H1 (cell line): Measurements from ENCODE around the gene CYP1A1. TPM values are rescaled to one million over a fixed set of nuclear protein-coding genes. Genes with fewer than 3 reads are reported as not detected.
A peak's percentile ranks its signal among the peaks of the same experiment; 100 is the strongest.

ENCODE experiments used
- CTCF ChIA-PET: fragments of 300-600 bp; sonication (Branson Sonifier 250); formaldehyde crosslinking; loops from one replicate; lab custom pipeline; 2021; ENCODE audit not compliant: partially characterized antibody; lab: Charles Lee
- POLR2A ChIA-PET: fragments of 300-600 bp; sonication (Branson Sonifier 250); formaldehyde crosslinking; loops from one replicate; lab custom pipeline; 2021; ENCODE audit warnings: inconsistent platforms; ENCODE audit not compliant: partially characterized antibody; lab: Charles Lee
- DNase-seq, 2 experiments: peaks; one replicate each; pipeline versions ENCODE4 v3.0.0 to v3.0.0-alpha.2; 2010 to 2022; ENCODE audit warnings: low spot score in 2 of 2, low read depth in 1 of 2, mixed read lengths in 1 of 2
- FAIRE-seq: peaks from 2 replicates; lab custom pipeline; 2011; peaks lifted over from hg19 to GRCh38; lab: Jason Lieb, UNC
- H2AFZ ChIP-seq: 2 replicates; pipeline ENCODE4 v1.8.1; 2012; ENCODE audit warnings: low read length, inconsistent platforms
- H2AK5ac ChIP-seq: 2 replicates; pipeline ENCODE4 v1.6.1; 2013; ENCODE audit warnings: low read depth, low read length
- H2BK120ac ChIP-seq: replicated peaks from 2 replicates; pipeline ENCODE3; 2013; ENCODE audit warnings: low read depth, low read length, inconsistent platforms
- H2BK12ac ChIP-seq: 2 replicates; pipeline ENCODE4 v1.6.1; 2013; ENCODE audit warnings: low read depth, low read length
- H2BK15ac ChIP-seq: 2 replicates; pipeline ENCODE4 v1.6.1; 2013; ENCODE audit warnings: low read length
- H2BK20ac ChIP-seq: 2 replicates; pipeline ENCODE4 v1.6.1; 2013; ENCODE audit warnings: low read length
- H2BK5ac ChIP-seq: 2 replicates; pipeline ENCODE4 v1.6.1; 2013; ENCODE audit warnings: low read depth, low read length
- H3K14ac ChIP-seq: 2 replicates; pipeline ENCODE4 v1.6.1; 2013; ENCODE audit warnings: inconsistent platforms; ENCODE audit not compliant: insufficient read length
- H3K18ac ChIP-seq: 2 replicates; pipeline ENCODE4 v1.6.1; 2013; ENCODE audit warnings: low read length; ENCODE audit errors: extremely low read depth
- H3K23ac ChIP-seq: 2 replicates; pipeline ENCODE4 v1.6.1; 2013; ENCODE audit warnings: inconsistent platforms; ENCODE audit not compliant: insufficient read length
- H3K23me2 ChIP-seq: 2 replicates; pipeline ENCODE4 v1.6.1; 2013; ENCODE audit warnings: low read depth, low read length
- H3K27ac ChIP-seq: 2 replicates; pipeline ENCODE4 v1.6.1; 2011; ENCODE audit warnings: low read depth, low read length, inconsistent platforms
- H3K27me3 ChIP-seq, 4 experiments: replicated peaks in 1 of 4; 1 replicate in 1 of 4; 2 replicates in 3 of 4; pipeline versions ENCODE4 v1.6.1 to v1.8.1; 2011 to 2013; ENCODE audit warnings: low read length in 3 of 4, mild to moderate bottlenecking in 3 of 4, inconsistent platforms in 2 of 4, mixed read lengths in 2 of 4, moderate library complexity in 1 of 4; ENCODE audit not compliant: control insufficient read depth in 3 of 4, insufficient read depth in 3 of 4; ENCODE audit errors: extremely low read depth in 1 of 4
- H3K36me3 ChIP-seq, 4 experiments: 2 replicates each; pipeline versions ENCODE4 v1.6.1 to v1.8.1; 2011 to 2013; ENCODE audit warnings: mild to moderate bottlenecking in 4 of 4, low read length in 3 of 4, moderate library complexity in 2 of 4, control low read depth in 1 of 4, inconsistent platforms in 1 of 4; ENCODE audit not compliant: insufficient read depth in 4 of 4, control insufficient read depth in 2 of 4
- H3K4ac ChIP-seq: replicated peaks from 2 replicates; pipeline ENCODE3; 2013; ENCODE audit warnings: low read length, low read depth, mixed read lengths, inconsistent platforms; ENCODE audit not compliant: insufficient read length
- H3K4me1 ChIP-seq, 4 experiments: replicated peaks in 1 of 4; 1 replicate in 1 of 4; 2 replicates in 3 of 4; pipeline versions ENCODE4 v1.6.1 to v1.8.1; 2011 to 2013; ENCODE audit warnings: low read length in 3 of 4, inconsistent platforms in 2 of 4, mixed read lengths in 1 of 4; ENCODE audit not compliant: insufficient read depth in 4 of 4, control insufficient read depth in 3 of 4
- H3K4me2 ChIP-seq, 2 experiments: 2 replicates each; pipeline versions ENCODE4 v1.6.1 to v1.8.1; 2011 to 2013; ENCODE audit warnings: low read depth in 2 of 2, low read length in 2 of 2, control low read depth in 1 of 2, inconsistent platforms in 1 of 2, mild to moderate bottlenecking in 1 of 2; ENCODE audit not compliant: insufficient read depth in 1 of 2
- H3K4me3 ChIP-seq, 4 experiments: fragments of 200-600, 300-600 bp in 1 of 4; sonication (generic), shearing (Covaris generic), sonication (Bioruptor Twin) in 1 of 4; 2 replicates each; pipeline versions ENCODE4 v1.5.1 to v1.8.1; 2011 to 2016; ENCODE audit warnings: low read length in 4 of 4, low read depth in 3 of 4, control low read depth in 2 of 4, inconsistent platforms in 2 of 4, mild to moderate bottlenecking in 2 of 4, mixed read lengths in 1 of 4, moderate library complexity in 1 of 4; ENCODE audit not compliant: insufficient read depth in 2 of 4; ENCODE audit errors: extremely low read depth in 1 of 4
- H3K56ac ChIP-seq: replicated peaks from 2 replicates; pipeline ENCODE3; 2013; ENCODE audit warnings: low read depth, mild to moderate bottlenecking, mixed read lengths, low read length, inconsistent platforms; ENCODE audit not compliant: insufficient read length
- H3K79me1 ChIP-seq: 2 replicates; pipeline ENCODE4 v1.6.1; 2013; ENCODE audit warnings: low read depth, low read length, control low read depth
- H3K79me2 ChIP-seq, 2 experiments: 2 replicates each; pipeline versions ENCODE4 v1.6.1 to v1.8.1; 2012 to 2013; ENCODE audit warnings: low read length in 2 of 2, mild to moderate bottlenecking in 2 of 2, inconsistent platforms in 1 of 2; ENCODE audit not compliant: insufficient read depth in 2 of 2, control insufficient read depth in 1 of 2
- H3K9ac ChIP-seq, 4 experiments: replicated peaks in 1 of 4; 1 replicate in 1 of 4; 2 replicates in 3 of 4; pipeline versions ENCODE4 v1.6.1 to v1.8.1; 2011 to 2013; ENCODE audit warnings: low read depth in 3 of 4, low read length in 3 of 4, control low read depth in 2 of 4, mild to moderate bottlenecking in 2 of 4, moderate library complexity in 2 of 4, inconsistent platforms in 1 of 4; ENCODE audit errors: extremely low read depth in 1 of 4
- H3K9me3 ChIP-seq, 2 experiments: 2 replicates each; pipeline versions ENCODE4 v1.6.1 to v1.8.1; 2012 to 2013; ENCODE audit warnings: mild to moderate bottlenecking in 2 of 2, moderate library complexity in 2 of 2, control low read depth in 1 of 2, inconsistent platforms in 1 of 2, low read depth in 1 of 2, low read length in 1 of 2, mixed read lengths in 1 of 2; ENCODE audit not compliant: insufficient read depth in 2 of 2
- H4K20me1 ChIP-seq, 2 experiments: replicated peaks in 1 of 2; 2 replicates each; pipeline versions ENCODE3 to v1.8.1; 2011 to 2013; ENCODE audit warnings: inconsistent platforms in 2 of 2, low read length in 2 of 2, mild to moderate bottlenecking in 1 of 2; ENCODE audit not compliant: insufficient read depth in 2 of 2, control insufficient read depth in 1 of 2
- H4K5ac ChIP-seq: 2 replicates; pipeline ENCODE4 v1.6.1; 2013; ENCODE audit warnings: low read length, low read depth, mixed read lengths, inconsistent platforms; ENCODE audit not compliant: insufficient read length
- H4K8ac ChIP-seq: 2 replicates; pipeline ENCODE4 v1.8.0; 2013; ENCODE audit warnings: mild to moderate bottlenecking, moderate library complexity, low read length, inconsistent platforms; ENCODE audit not compliant: insufficient read depth; ENCODE audit errors: extremely low read depth
- H4K91ac ChIP-seq: replicated peaks from 2 replicates; pipeline ENCODE3; 2013; ENCODE audit warnings: low read length, mixed read lengths, inconsistent platforms; ENCODE audit not compliant: insufficient read length
- CHD1 ChIP-seq: IDR thresholded peaks from 2 replicates; pipeline ENCODE4 v1.6.1; 2012; ENCODE audit warnings: low read depth, low read length, improper control_type of control experiment
- CTCF ChIP-seq, 3 experiments: IDR thresholded peaks; 1 replicate in 2 of 3; 2 replicates in 1 of 3; pipeline versions ENCODE4 v1.5.1 to v1.6.1; 2011; ENCODE audit warnings: low read length in 3 of 3, mild to moderate bottlenecking in 3 of 3, inconsistent platforms in 2 of 3, low read depth in 1 of 3, moderate library complexity in 1 of 3; ENCODE audit not compliant: insufficient read depth in 1 of 3; ENCODE audit errors: control extremely low read depth in 1 of 3
- PHF8 ChIP-seq: fragments of 200-600 bp; sonication (generic); conservative IDR thresholded peaks from 2 replicates; pipeline ENCODE4 v1.7.1; 2012; ENCODE audit warnings: low read depth, mild to moderate bottlenecking, inconsistent platforms, low read length, moderate library complexity
- RAD21 ChIP-seq, 2 experiments: IDR thresholded peaks in 1 of 2; conservative IDR thresholded peaks in 1 of 2; 2 replicates each; pipeline ENCODE4 v1.6.1; 2011; ENCODE audit warnings: low read depth in 2 of 2, low read length in 2 of 2, improper control_type of control experiment in 1 of 2, inconsistent platforms in 1 of 2, mild to moderate bottlenecking in 1 of 2, moderate library complexity in 1 of 2
- RBBP5 ChIP-seq: IDR thresholded peaks from 2 replicates; pipeline ENCODE4 v1.7.1; 2012; ENCODE audit warnings: low read depth, mild to moderate bottlenecking, inconsistent platforms, low read length, moderate library complexity, borderline replicate concordance
- ZNF274 ChIP-seq: IDR thresholded peaks from 2 replicates; pipeline ENCODE4 v1.7.0; 2012; ENCODE audit warnings: low read length, borderline replicate concordance; ENCODE audit errors: extremely low read depth
- WGBS, 2 experiments: shearing (Covaris generic) in 1 of 2; methylation state at CpG; one replicate each; pipeline versions ENCODE4 v1.1.6 to v1.1.7; 2013 to 2015; ENCODE audit warnings: low lambda C conversion rate in 2 of 2, mixed read lengths in 2 of 2, inconsistent platforms in 1 of 2, low coverage in 1 of 2, missing lambda C conversion rate in 1 of 2; ENCODE audit not compliant: insufficient replicate concordance in 2 of 2, insufficient coverage in 1 of 2, insufficient read length in 1 of 2; ENCODE audit errors: extremely low coverage in 1 of 2, missing lambda C conversion rate in 1 of 2; 5-methylcytosine and 5-hydroxymethylcytosine counted together
- polyA plus RNA-seq, 7 experiments: library from polyadenylated mRNA; depleted of rRNA in 3 of 7; stranded (reverse) in 5 of 7; unstranded in 2 of 7; fragments of >200 nt in 5 of 7; fragments of 200-250 nt in 2 of 7; gene quantifications; 1 replicate in 5 of 7; 2 replicates in 1 of 7; 4 replicates in 1 of 7; pipeline versions ENCODE4 v1.2.1 to v1.2.3, GENCODE V29; 2011 to 2013; ENCODE audit warnings: missing spikeins in 2 of 7, mixed read lengths in 2 of 7
- total RNA-seq: library from RNA; stranded (reverse); fragmentation: NEBNext Ultra II Directional; extraction: Animal tissue kit (Norgen Biotek cat#: 25700); gene quantifications from 2 replicates; pipeline ENCODE4 v1.2.1, GENCODE V29; 2021
- TF ChIP-seq, protein P1 (sequence below): IDR thresholded peaks from 2 replicates; pipeline ENCODE4 v1.6.1; 2012; ENCODE audit warnings: inconsistent platforms
- TF ChIP-seq, protein P2 (sequence below): IDR thresholded peaks from 2 replicates; pipeline ENCODE4 v1.6.1; 2012; ENCODE audit warnings: inconsistent platforms

Gene CYP1A1
- total and polyA plus RNA-seq, 2 of the 8 experiments (the other 6 are each of a cell fraction or from before 2014, with no cell fraction given) = 0.32 to 0.35 TPM

DNA sequence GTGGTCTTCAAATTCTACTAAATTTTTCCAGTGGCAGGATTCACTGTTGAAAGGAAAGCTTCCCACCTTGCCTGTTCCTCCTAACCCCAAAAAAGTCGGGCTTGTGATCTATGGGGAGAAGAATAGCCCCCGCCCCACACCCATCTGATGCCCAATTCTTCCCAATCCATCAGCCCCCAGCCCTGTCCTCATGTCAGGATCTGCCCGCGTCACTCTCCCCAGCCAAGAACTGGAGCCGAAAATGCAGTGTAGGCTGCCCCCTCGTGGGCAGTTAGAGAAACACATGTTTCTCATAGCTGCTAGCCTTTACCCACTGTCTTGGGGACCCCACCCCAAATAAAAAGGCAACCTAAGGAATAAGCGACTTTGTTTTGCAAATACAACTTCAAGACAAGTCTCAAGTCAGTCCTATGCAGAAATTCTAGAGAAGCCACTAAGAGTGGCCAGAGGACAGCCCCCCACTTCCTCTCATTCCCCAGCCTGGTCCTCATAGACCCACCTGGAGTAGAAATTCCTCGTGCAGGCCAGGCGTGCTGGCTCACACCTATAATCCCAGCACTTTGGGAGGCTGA lies 43.5 kb upstream of the CYP1A1 start:
- CTCF ChIA-PET = interaction anchor here (0.8 to 53.7 kb wide), 51 partner anchors 10 to 485 kb away, joined by 3 to 1439 read pairs (median 5); partner anchors contain the start of genes CLK3, CPLX3, CSK and CYP11A1
- Histone ChIP-seq H3K27me3 (no peaks in the 10 kb centered on the region), H3K4ac (no peak overlapping the region), H3K9ac (no peak overlapping the region), H3K27ac (no peak overlapping the region), H3K23me2 (no peaks in the 10 kb centered on the region), H3K79me1 (no peaks in the 10 kb centered on the region), H2BK15ac (no peak overlapping the region), H2BK5ac (no peak overlapping the region), H4K5ac (no peak overlapping the region), H4K8ac (no peak overlapping the region), H4K91ac (no peak overlapping the region), H3K23ac (no peak overlapping the region), H3K18ac (no peak overlapping the region), H2BK120ac (no peak overlapping the region), H3K4me2 (peak overlapping the region in 1 of 2 experiments; percentile 58; a peak in 3 of 4 replicates), H2BK12ac (no peak overlapping the region), H4K20me1 (peaks cover 0 to 2% of the 10 kb centered on the region in 2 experiments), H3K4me1 (peaks cover 0 to 10% (median 0%) of the 10 kb centered on the region in 4 experiments; a peak in 4 of 7 replicates), H2AFZ (peak overlapping the region; percentile 87; the same call in 1 of the 2 replicates), H3K4me3 (peak overlapping the region in 1 of 4 experiments; percentile 40; a peak in 1 of 8 replicates), H3K14ac (no peak overlapping the region), H3K9me3 (no peaks in the 10 kb centered on the region), H3K79me2 (no peaks in the 10 kb centered on the region), H2AK5ac (no peak overlapping the region), H3K56ac (no peak overlapping the region), H2BK20ac (no peak overlapping the region), H3K36me3 (no peaks in the 10 kb centered on the region)
- WGBS, 2 experiments = 23% methylated on average over 9 of the region's 9 CpGs; no CpG with 5 or more reads in 1 of the 2 experiments
- peak; percentile 95 for FAIRE-seq
- POLR2A ChIA-PET = interaction anchor here (0.7 to 6.0 kb wide), 15 partner anchors 9 to 146 kb away, joined by 3 to 82 read pairs (median 4); no protein-coding TSS in a partner anchor
- DNase-seq = peak in 1 of 2 experiments; percentile 82
- TF ChIP-seq ZNF274 (no peak), CTCF (IDR thresholded peaks at IDR 0.05; ENCODE audit: control extremely low read depth in 1 of 3, insufficient read depth in 1 of 3, low read depth in 1 of 3, low read length in 3 of 3) (peak; percentile 67 to 92 (median 83)), PHF8 (no peak), RAD21 (IDR thresholded peaks at IDR 0.05 in 1 of 2, conservative IDR thresholded peaks at IDR 0.05 in 1 of 2; ENCODE audit: low read depth in 2 of 2, low read length in 2 of 2) (peak; percentile 88 to 93), CHD1 (no peak), RBBP5 (no peak)
- TF ChIP-seq, protein P1, sequence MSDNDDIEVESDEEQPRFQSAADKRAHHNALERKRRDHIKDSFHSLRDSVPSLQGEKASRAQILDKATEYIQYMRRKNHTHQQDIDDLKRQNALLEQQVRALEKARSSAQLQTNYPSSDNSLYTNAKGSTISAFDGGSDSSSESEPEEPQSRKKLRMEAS = peak; percentile 47; the same call in 1 of the 2 replicates
- TF ChIP-seq, protein P2, sequence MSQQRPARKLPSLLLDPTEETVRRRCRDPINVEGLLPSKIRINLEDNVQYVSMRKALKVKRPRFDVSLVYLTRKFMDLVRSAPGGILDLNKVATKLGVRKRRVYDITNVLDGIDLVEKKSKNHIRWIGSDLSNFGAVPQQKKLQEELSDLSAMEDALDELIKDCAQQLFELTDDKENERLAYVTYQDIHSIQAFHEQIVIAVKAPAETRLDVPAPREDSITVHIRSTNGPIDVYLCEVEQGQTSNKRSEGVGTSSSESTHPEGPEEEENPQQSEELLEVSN = no peak
